RWPE2 (cell line): ENCODE results near the gene PI4KA.

Source experiments
- ATAC-seq: fragments of 200-7000 bp; cut with Tn5 transposase; 3 replicates; pipeline ENCODE4 v1.9.1; 2021; ENCODE audit warnings: low read depth
- DNase-seq: peaks from one replicate; pipeline ENCODE4 v3.0.0-alpha.2; 2020; ENCODE audit warnings: low spot score
- H3K27ac ChIP-seq: fragments of 450-650 bp; 2 replicates; pipeline ENCODE4 v1.5.1; 2017; ENCODE audit warnings: mild to moderate bottlenecking; ENCODE audit not compliant: poor library complexity, severe bottlenecking
- H3K27me3 ChIP-seq: fragments of 250-450 bp; sonication (Bioruptor Pico); 2 replicates; pipeline ENCODE4 v1.5.1; 2021; ENCODE audit warnings: mild to moderate bottlenecking, moderate library complexity; ENCODE audit not compliant: insufficient read depth, poor library complexity, severe bottlenecking
- H3K36me3 ChIP-seq: fragments of 250-450 bp; sonication (Bioruptor Pico); 2 replicates; pipeline ENCODE4 v1.5.1; 2020; ENCODE audit warnings: low read depth, mild to moderate bottlenecking, moderate library complexity
- H3K4me1 ChIP-seq: fragments of 250-450 bp; sonication (Bioruptor Pico); 2 replicates; pipeline ENCODE4 v1.5.1; 2021; ENCODE audit warnings: mild to moderate bottlenecking, moderate library complexity; ENCODE audit not compliant: insufficient read depth, poor library complexity, severe bottlenecking
- H3K4me3 ChIP-seq: fragments of 250-450 bp; sonication (Bioruptor Pico); 2 replicates; pipeline ENCODE4 v1.5.1; 2021; ENCODE audit warnings: mild to moderate bottlenecking, moderate library complexity; ENCODE audit not compliant: severe bottlenecking
- H3K9me3 ChIP-seq: fragments of 250-450 bp; sonication (Bioruptor Pico); 2 replicates; pipeline ENCODE4 v1.5.1; 2021; ENCODE audit warnings: mild to moderate bottlenecking, moderate library complexity; ENCODE audit not compliant: severe bottlenecking
- CTCF ChIP-seq: fragments of 450-650 bp; IDR thresholded peaks from one replicate; pipeline ENCODE4 v1.5.1; 2017; ENCODE audit warnings: mild to moderate bottlenecking, moderate library complexity; ENCODE audit not compliant: poor library complexity, severe bottlenecking

The PI4KA gene

GRCh38 chr22:20761536-20761935 lies 97.1 kb downstream of the PI4KA start:
- Histone ChIP-seq H3K4me1 (no peaks in the 10 kb centered on the region), H3K27me3 (no peaks in the 10 kb centered on the region), H3K36me3 (peaks cover 15% of the 10 kb centered on the region), H3K4me3 (no peak overlapping the region), H3K27ac (no peak overlapping the region), H3K9me3 (no peaks in the 10 kb centered on the region)
- DNase-seq (no peak), ATAC-seq (no peak)
- TF ChIP-seq CTCF: no peak

DNA sequence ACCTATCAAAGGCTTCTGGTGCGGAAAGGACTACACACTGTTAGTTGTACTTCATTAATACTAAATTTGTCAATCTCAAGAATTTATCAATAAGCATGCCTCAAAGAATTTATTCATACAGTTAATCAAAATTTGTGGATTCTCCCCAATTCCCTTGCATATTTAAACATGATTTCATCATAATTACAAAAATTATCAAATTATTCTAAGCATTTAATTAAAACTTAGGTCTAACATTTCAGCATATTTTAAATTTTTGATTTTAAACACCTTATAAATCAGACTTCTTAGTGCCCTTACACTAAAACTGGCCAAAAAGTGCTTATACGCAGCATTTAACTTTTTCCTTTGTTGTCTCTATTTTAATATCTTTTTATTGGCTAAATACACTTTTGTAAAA lies 98.5 kb downstream of the PI4KA start:
- Histone ChIP-seq H3K9me3 (no peaks in the 10 kb centered on the region), H3K36me3 (peaks cover 15% of the 10 kb centered on the region), H3K4me3 (no peak overlapping the region), H3K4me1 (no peaks in the 10 kb centered on the region), H3K27ac (no peak overlapping the region), H3K27me3 (no peaks in the 10 kb centered on the region)
- no peak for TF ChIP-seq CTCF
- no peak for DNase-seq
- no peak for ATAC-seq

- DNase-seq: no peak
- no peak overlapping the region for H3K4me3 ChIP-seq
- H3K27me3 ChIP-seq: no peaks in the 10 kb centered on the region
- no peak for TF ChIP-seq CTCF
- H3K9me3 ChIP-seq: no peaks in the 10 kb centered on the region
- no peak overlapping the region for H3K27ac ChIP-seq
- peaks cover 7% of the 10 kb centered on the region; the same call in 1 of the 2 replicates for H3K36me3 ChIP-seq
- H3K4me1 ChIP-seq: no peaks in the 10 kb centered on the region
- no peak for ATAC-seq
These were observed 99.9 kb downstream of the PI4KA start for GRCh38 chr22:20758688-20759087.

DNA sequence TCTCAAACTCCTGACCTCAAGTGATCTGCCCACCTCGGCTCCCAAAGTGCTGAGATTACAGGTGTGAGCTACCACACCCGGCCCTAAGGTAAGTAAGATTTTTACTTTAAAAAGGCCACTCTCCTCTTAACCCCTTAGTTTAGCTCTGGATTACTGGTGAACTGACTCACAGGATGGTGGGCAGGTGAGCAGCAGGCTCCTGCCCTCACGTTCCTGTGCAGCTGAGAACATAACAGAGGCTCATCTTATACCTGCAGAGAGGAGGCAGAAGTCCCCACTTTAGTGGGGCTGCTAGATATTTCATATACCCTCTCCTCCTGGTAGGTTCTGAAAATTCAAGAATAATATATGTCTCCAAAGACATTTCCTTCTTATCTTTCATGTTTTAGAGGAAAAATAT lies 101.8 kb downstream of the PI4KA start:
- H3K36me3 ChIP-seq: peaks cover 11% of the 10 kb centered on the region; the same call in 1 of the 2 replicates
- no peaks in the 10 kb centered on the region for H3K27me3 ChIP-seq
- ATAC-seq (no peak), DNase-seq (no peak)
- H3K9me3 ChIP-seq: no peaks in the 10 kb centered on the region
- no peak overlapping the region for H3K4me3 ChIP-seq
- no peak for TF ChIP-seq CTCF
- no peaks in the 10 kb centered on the region for H3K4me1 ChIP-seq
- H3K27ac ChIP-seq: no peak overlapping the region

DNA sequence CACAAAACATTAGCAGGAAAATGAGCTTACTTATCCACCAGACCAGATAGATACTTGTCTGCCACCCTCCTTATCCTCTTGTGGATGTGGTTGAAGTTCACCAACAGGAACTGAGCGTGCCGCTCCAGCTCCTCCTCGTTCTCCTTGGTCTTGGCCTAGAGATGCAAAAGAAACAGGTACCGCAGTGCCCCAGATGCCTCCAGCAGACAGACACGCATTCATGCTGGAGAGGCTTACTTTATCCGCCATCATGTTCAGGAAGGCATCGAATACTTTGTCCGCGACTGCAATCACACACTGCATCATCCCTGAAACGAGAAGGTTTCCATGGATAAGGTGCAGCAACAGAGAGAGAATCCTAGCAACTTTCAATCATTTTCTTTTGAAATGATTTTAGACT lies 105.7 kb downstream of the PI4KA start:
- H3K4me1 ChIP-seq: no peaks in the 10 kb centered on the region
- DNase-seq (no peak), ATAC-seq (no peak)
- H3K4me3 ChIP-seq: no peak overlapping the region
- no peak overlapping the region for H3K27ac ChIP-seq
- H3K36me3 ChIP-seq: peaks cover 12% of the 10 kb centered on the region
- TF ChIP-seq CTCF: no peak
- H3K27me3 ChIP-seq: no peaks in the 10 kb centered on the region
- no peaks in the 10 kb centered on the region for H3K9me3 ChIP-seq
